GM21576 (cell line): Measurements from ENCODE around the gene C11orf97.
"Not testable (repeated sequence)": the region's sequence is repeated elsewhere in the genome, so short reads cannot be mapped to it uniquely, and the experiment has no call there.

Experiments
- ATAC-seq: cut with Tn5 transposase; IDR thresholded peaks from one replicate; pipeline ENCODE4 v1.9.1; 2021; ENCODE audit warnings: mild to moderate bottlenecking, moderate library complexity; ENCODE audit not compliant: unreplicated experiment

The C11orf97 gene, protein sequence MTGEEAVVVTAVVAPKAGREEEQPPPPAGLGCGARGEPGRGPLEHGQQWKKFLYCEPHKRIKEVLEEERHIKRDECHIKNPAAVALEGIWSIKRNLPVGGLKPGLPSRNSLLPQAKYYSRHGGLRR

DNA sequence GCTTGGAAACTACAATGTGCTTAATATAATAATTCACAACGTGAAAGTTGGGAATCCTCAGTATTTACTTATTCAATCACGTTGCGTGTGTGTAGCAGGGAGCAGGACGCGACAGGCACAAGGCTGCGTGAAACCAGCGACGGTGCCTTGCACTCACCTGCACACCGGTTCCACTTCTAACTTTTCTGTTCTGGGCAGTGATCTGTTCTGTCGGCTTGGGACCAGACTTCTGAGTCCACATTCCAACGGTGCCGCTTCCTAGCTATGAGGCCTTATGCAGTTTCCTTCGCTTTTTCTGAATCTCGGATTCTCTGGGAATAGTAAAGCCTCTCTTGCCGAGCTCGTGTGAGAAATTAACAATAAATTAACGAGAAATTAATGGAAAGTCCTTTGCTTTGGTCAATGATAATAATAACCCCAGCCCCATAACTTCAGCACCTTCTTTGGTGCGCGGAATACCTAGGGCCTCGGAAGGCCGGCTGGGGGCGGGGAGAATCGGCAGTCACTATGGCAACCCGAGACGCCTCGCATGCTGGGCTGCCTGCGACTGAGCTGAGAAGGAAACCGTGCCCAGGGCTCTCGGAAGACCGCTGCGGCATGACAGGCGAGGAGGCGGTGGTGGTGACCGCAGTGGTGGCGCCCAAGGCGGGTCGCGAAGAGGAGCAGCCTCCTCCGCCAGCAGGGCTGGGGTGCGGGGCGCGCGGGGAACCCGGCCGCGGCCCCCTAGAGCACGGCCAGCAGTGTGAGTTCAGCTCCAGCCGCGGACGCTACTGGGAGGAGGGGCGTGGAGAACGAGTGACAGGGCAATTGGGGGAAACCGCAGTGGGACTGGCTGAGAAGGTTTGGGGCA lies at the start of gene C11orf97:
Gene C11orf97 (plus strand): TSS at position 530 of the 850 bp plus-strand sequence. CDS start 68 bp downstream, at position 598.
- ATAC-seq = peak; percentile 85

DNA sequence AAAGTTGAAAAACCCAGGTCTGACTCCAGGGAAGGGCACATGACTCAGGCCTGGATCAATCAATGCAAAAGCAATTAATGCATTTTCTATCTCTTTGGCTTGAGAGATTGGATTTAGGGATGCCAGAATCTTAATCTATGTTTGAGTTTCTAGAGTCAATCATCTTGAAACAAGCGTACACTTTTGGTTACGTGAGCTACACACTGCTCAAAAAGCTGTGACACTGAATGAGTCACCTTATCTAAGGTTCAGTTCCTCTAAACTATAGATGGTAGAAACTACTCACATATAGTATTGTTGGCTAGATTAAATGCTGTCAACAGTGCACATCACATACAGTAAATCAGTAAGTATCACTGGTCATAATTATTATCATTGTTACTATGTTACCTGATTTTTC lies 42.8 kb upstream of the C11orf97 start:
- ATAC-seq = peak; percentile 90

DNA sequence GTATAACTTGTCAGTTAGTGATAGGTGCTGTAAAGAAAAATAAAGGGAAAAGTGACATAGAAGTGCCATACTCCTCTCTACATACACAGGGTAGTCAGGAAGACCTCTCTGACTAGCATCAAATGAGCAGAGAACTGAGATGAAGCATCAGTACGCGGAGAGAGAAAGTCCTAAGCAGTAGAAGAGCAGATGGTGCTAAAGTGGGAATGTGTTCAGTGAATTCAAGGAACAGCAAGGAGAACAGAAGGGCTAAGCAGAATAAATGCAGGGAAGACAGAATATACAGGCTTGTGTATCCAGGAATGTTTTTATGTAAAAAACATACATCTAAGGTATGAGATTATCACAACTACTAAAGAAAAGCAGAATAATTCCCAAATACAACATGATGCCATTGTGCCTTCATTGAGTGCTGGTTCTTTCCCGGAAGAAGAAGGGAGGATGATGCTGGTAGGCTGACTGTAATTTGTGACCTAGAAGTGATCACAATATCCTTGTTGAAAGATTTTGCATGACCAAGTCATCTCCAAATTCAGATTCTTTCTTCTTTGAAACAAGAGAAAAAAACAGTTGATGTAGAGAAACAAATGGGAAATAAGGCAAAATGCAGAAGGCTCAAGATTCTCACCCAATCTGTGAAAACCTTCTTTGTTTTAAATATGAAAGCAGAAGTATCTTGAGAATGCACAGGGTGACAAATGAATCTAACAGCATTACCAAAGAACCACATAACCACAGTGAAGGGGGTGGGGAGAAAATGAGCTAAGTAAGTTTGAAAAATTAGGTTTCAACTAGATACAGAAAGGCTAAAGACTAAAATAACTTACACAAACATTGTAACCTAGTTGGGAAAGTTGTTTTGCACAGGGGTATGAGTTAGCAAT lies 39.1 kb upstream of the C11orf97 start:
- ATAC-seq = peak; percentile 82

DNA sequence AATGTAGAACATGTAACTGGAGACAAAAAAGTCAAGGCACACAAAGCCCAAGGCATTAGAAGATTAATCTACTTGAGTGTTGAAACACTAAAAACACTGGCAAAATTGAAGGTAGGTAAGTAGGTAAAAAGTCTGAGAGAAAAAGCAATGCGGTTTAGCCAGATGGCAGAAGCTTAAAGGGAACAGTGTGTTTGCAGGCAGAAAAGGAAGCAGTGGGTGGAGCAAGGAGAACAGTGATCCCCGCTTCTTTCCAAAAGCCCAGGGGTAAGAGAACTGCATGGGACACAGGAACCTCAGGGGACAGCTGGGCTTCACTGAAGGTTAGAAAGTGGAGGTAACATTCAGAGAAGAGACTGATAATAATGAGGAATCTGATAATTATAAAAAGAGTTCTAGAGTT lies 34.6 kb upstream of the C11orf97 start:
- ATAC-seq = no peak

DNA sequence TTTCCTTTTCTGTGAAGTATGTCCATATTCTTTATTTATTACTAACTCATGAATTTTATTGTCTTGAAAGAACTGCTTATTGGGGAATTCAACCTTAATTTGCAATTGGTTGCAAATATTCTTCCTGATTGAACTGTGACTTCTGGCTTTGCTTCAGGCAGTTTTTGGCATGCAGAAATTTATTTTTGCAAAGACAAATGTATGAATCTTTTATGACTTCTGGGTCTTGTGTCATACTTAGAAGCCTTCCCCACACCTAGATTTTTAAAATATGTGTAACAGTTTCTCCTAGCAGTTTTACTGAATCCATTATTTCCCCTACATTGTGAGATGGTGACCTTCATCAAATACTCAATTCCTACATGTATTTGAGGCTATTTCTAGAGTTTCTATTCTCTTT lies 30.9 kb upstream of the C11orf97 start:
- no peak for ATAC-seq

DNA sequence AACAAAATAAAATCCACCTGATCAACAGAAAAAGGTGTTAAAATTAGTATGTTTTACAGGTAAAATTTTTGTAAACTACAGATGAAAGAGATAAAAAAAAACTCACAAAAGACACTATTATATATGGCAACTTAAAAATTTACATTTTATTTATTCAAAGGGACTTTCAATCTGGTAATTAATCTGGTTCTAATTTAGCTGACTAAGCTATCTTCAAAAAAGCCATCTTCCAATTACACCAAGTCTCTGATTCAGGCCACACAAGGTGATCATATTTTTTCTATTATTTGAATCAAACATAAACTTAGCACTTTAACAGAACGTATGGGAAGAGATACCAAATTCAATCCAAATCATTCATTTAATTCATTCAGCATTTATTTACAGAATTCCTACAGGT lies 26.2 kb upstream of the C11orf97 start:
- no peak for ATAC-seq

DNA sequence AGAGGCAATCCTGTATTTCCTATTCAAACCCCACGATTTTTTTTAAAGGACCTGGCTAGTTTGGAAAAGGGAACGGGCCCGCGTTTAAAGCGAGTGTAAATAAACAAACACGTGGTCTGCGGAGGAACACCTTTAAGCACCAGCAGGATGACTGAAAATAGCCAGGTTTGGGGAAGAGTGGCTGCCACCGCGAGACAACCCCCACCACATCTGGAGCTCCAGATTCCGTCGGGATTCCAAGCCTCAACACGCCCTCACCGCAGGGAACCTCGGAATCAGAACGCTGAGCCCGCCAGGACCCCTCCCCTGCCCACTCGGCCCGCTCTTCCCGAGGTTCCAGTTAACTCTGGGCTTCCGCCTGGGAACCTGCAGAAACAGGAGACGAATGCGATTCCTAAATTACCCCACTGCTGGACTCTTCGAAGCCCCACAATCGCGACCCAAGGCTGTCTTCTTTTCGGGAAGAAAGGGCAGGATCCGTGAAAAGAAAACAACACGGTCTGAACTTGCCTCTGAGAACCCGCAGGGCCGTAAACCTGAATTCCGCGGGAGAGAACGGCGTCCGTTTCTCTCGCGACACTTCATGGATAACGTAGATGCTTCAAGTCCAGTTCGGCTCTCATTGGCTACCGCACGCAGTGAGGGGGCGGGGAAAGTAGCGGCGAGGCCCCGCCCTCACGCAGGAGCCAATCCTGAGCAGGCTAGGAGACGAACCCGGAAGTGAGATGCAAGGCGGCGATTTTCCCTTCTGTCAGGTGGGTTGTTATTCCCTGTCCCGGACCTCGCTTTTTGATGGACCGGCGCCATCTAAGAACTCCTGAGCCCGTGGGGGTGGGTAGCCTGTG lies 18.8 kb upstream of the C11orf97 start, which contains the start of the genes ANKRD49 and MRE11:
Gene ANKRD49 (plus strand): TSS at position 704 of the 845 bp plus-strand sequence. CDS start 2,710 bp downstream, outside the sequence.
Gene MRE11 (minus strand): TSS at position 564 of the 845 bp plus-strand sequence. CDS start 1,043 bp downstream, outside the sequence.
- peak; percentile 99 for ATAC-seq

DNA sequence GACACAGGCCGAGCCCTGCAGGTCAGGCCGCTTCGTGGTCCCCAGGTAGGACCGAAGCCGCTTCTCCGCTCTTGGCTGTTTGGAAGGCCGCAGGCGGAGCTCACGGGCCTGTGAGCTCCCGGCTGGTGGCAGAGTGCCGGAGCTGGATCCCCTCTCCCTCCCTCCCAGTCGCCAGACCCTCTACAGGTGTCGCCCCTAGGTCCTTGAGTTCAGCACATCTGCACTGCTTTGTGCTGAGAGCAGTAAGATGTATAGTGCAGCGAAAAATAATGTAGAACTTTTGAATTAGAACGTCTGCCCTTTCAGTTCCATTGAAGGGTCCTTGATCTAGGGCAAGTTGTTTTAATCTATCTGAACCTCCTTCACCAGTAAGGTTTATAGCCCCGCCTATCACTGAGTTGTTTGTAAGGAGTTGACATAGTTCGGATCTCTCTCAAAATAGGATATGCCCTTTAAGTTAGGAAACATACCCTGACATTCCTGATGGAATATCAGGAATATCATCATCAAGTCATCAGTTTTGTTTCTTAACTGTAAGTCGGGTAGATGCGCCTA lies 18.1 kb upstream of the C11orf97 start:
- ATAC-seq = peak; percentile 57

DNA sequence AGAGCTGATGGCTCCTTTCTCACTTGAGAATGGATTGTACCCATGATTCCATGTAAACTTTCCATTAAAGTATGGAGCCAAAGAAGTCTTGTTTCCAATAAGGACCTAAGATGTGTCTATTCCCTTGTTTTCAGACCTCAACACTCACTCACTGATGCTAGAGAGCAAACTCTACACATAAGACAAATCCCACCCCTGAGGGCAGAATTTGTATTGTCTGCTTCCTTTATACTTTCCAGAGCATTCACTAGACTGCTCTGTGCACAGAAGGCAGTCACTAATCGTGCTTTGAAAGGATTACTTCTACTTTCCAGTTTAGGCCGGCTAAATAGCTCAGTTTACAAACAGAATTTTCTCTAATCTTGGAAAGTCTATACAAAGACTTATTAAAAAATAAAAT lies 12.1 kb upstream of the C11orf97 start:
- no peak for ATAC-seq

DNA sequence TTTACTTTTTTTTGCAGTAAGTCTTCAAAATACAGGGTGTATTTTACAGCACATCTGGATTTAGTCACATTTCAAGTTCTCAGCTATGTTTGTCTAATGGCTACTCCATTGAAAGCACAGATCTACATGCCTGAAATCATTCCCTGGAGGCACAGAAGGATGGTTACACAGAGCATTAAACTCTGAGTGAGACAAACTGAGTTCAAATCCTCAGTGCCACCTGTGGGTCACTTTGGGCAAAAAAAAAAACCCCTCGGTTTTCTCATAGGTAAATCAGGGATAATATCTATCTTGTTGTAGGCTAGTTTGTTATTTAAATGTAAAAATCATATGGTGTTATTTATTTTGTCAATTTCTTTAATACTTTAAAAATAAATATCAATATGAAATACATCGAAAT lies 10.7 kb upstream of the C11orf97 start:
- ATAC-seq = no peak

DNA sequence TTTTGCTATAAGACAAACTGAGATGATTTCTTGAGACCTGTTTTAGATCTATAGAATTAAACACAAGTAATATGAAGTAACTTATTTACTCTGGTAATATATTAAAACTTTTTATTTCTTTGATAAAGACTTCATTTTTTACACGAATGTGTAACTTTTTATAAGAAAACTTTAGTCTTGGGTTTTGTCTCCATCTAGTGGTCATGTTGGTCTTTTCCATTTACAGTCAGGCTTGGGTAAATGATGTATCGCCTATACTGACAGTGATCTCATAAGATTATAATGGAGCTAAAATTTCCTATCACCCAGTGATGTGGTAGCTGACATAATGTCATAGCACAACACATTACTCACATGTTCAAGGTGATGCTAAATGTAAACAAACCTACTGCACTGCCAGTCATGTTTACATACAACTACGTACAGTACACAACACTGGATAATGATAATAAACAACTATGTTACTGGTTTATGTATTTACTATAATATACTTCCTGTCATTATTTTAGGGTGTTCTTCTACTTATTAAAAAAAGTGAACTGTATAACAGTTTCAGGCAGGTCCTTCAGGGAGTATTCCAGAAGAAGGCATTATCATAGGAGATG lies 7.5 kb upstream of the C11orf97 start:
- ATAC-seq = no peak

DNA sequence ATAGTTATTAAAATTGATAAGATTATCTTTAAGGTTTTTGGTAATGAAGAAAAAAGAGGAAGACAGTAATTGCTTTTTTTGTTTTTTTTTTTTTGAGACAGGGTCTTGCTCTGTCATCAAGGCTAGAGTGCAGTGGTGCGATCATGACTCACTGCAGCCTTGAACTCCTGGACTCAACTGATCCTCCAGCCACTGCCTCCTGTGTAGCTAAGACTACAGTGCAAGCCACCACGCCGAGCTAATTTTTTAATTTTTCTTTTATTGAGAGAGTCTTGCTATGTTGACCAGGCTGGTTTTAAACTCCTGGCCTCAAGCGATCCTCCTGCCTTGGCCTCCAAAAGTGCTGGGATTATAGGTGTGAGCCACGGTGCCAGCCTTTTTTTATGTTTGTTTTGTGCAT lies 5.7 kb upstream of the C11orf97 start:
- not testable (repeated sequence) for ATAC-seq

DNA sequence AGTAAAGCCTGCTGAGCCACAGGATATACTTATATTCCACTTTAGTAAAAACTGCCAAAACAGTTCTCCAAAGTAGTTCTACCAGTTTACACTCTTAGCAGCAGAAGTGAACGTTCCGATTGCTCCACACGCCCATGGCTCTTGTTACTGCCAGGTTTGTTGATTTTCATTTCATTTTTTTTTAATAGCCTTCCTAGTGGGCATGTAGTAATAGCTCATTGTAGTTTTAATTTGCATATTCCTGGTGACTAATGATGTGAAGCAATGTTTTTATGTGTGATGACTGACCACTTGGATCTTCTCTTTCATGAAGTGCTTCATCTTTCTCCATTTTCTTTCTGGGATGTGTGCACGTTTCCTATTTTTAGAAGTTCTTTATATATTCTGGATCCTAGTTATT lies 4.8 kb upstream of the C11orf97 start:
- no peak for ATAC-seq

DNA sequence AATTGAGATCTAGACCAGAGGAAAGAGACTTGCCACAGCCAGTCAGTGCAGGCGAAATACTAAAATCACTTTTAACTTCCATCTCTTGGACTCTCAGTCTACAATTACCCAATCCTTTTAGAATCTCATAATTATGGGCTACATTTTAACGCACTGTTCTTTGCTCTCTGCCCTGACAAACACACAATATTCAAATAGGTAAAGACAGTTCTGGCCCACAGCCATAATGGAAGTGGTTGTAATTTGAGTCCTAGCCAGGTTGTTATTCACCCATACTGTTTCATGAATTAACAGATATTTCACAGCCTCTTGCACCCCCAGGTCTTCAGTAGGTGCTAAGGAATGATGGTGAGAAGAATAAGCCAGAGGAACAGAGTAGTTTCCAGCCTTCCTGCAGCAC lies 830 bp downstream of the C11orf97 start:
- ATAC-seq = no peak

DNA sequence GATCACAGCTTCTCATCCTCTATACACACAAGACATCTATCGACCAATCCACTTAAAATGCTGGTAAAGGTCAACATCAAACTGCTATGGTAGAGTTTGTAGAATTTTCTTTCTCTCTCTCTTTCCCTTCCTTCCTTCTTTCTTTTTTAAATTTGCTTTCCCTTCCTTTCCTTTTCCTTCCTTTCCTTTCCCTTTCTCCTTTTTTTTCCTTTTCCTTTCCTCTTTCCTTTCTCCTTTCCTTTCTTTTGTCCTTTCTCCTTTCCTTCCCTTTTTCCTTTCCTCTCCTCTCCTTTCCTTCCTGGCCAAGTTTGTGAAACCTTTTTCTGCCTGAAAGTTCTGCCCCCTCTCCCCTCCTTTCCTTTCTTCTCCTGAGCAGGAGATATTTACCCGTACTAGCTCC lies 3.1 kb downstream of the C11orf97 start:
- no peak for ATAC-seq

DNA sequence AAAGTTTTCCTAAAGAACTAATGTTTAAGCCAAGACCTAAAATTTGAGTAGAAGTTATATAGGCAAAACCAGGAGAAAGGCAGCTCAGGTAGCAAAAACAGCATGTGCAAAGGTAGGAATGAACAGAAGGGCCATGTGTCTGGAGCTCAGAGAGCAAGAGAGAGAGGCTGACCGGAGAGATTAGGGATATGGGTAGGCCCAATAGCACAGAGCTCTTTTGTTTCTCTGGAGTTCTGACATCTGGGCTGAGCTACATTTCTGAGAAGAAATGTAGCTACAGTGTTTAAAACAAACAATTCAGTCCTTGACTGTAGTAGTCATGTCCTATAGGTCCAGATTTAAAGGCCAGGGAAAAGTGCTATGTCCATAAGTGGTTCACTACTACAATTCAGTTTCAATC lies 4.5 kb downstream of the C11orf97 start:
- no peak for ATAC-seq

DNA sequence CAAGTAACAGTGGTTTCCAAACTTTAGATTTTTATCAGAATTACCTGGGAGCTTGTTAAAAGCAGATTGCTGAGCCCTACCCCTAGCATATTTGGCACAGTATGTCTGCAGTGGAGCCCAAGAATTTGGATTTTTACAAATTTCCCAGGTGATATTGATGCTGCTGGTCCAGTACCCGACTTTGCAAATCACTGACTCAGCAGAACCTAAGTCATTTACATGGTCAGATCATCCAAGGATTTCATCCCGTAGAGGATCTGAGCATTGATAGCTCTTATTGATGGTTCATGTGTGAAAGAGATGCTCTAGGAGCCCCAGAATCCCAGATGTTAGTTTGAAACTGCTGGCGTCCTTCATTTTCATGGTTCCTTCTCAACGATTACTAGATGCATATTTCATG lies 6.0 kb downstream of the C11orf97 start:
- no peak for ATAC-seq

DNA sequence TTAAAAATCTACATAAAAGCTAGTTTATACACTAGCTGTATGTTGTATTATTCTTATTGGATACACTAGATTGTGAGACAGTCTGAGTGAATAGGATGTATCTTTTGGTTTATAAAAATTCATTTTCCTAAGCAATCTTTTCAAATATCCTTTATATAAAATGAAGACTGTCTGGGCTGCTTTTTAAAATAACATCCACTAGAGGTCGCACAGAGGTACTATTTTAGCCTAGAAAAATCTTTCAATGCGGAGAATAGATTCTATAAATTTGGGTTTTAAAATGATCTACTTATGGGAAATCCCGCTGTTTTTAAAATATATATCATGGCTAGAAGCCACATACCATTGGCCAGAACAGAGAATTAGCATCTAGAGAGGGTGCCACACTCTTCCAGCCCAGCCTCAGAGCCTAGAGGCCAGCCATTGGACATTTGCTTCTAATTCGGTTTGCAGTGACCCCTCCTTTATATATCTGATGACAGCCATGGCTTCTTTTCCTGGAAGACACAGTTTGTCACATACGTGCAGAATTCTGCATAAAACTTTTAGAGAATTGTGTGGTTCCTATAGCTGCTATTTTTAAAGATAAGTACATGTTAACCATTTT lies 7.3 kb downstream of the C11orf97 start:
- ATAC-seq = no peak

DNA sequence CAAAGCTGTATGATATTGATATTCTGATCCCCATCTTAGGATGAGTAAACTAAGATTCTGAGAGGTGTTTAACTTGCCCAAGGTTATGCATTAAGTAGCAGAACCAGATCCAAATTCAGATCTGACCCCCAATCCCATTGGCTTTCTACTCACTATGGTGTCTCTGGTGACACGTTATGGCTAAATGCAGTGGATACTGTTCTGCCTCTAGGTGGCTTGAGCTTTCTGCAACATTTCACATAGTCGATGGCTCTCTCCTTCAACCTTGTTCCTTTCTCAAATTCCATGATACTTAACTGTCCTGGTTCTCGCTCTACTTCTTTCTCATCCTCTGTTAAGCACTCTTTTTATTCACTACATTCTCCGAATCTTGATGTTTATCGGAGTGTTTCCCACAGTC lies 9.4 kb downstream of the C11orf97 start:
- no peak for ATAC-seq
